AG04450 (cell line): Measurements from ENCODE around the gene PSKH1. TPM values are rescaled to one million over a fixed set of nuclear protein-coding genes. Genes with fewer than 3 reads are reported as not detected.

ENCODE experiments used
- CTCF ChIA-PET: fragments of 300-600, 350-600 bp; formaldehyde crosslinking; extraction: SDS; loops from one replicate; lab custom pipeline; 2022; ENCODE audit warnings: antibody characterized with exemption, inconsistent platforms; lab: Charles Lee
- POLR2A ChIA-PET: fragments of 350-600 bp; formaldehyde crosslinking; extraction: SDS; loops from one replicate; lab custom pipeline; 2021; ENCODE audit warnings: antibody characterized with exemption, inconsistent platforms; lab: Yijun Ruan, JAX
- DNase-seq: peaks from one replicate; pipeline ENCODE4 v3.0.0-alpha.2; 2011; ENCODE audit warnings: low read depth, low spot score
- H3K27ac ChIP-seq: one replicate; pipeline ENCODE4 v1.5.1; 2012; ENCODE audit warnings: low read depth, low read length, control low read depth
- H3K27me3 ChIP-seq: one replicate; pipeline ENCODE4 v1.6.0; 2012; ENCODE audit warnings: low read length; ENCODE audit not compliant: control insufficient read depth, insufficient read depth
- H3K4me3 ChIP-seq: 2 replicates; pipeline ENCODE4 v1.5.1; 2011; ENCODE audit warnings: mild to moderate bottlenecking, low read depth, low read length, control low read depth
- H3K9me3 ChIP-seq: 2 replicates; pipeline ENCODE4 v1.5.1; 2012; ENCODE audit warnings: low read length; ENCODE audit not compliant: control insufficient read depth, insufficient read depth
- CTCF ChIP-seq: IDR thresholded peaks from 2 replicates; pipeline ENCODE4 v1.5.1; 2011; ENCODE audit warnings: low read depth, low read length, control low read depth, inconsistent platforms
- polyA plus RNA-seq: library from polyadenylated mRNA; depleted of rRNA; stranded (reverse); fragments of >200 nt; gene quantifications from 2 replicates; pipeline ENCODE4 v1.2.3, GENCODE V29; 2011

Gene PSKH1
- polyA plus RNA-seq, 1 experiment, result 18.2 TPM

DNA sequence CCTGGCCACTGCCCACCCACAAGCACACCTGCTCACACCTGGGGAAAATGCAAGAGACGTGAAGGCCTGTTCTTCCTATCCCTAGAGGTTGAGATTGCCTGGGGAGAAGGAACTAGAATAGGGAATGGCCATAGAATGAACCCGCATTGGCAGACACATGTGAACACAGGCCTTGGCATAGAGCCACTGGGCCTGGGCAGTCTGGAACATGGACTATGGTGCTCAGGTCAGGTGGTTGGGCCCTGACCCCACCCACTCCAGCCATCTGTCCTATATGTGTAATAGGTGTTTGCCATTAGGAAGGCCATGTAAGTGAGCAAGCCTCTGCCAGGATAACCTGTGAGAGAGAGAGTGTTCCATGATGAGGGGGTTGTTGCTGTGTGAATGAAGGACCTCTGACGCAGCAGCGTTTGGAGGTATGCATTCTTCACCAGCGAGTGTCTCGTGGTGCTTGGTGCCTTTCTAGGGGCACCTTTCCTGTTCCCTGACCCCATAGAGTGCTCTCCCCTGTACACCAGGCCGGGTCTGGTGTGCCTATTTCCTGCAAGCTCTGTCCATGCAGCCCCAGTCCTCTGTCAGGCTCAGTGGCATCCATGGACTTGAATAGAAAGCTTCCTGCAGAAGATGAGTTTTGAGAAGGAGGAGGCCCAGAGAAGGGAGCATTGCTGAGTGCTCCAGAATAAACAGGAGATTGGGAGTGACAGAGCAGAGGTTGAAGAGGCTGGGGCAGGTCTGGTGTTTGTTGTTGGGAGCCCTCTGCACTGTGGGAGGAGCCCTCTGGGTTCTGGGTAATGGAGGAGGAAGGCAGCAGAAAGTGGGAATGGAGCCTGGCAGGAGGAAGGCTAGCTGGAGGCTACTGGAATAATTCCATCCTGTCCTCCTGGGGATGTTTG, 23.0 kb downstream of the PSKH1 start:
- no peak for DNase-seq
- no peak overlapping the region for H3K4me3 ChIP-seq
- no peak overlapping the region for H3K27ac ChIP-seq
- no peaks in the 10 kb centered on the region for H3K27me3 ChIP-seq
- ChIA-PET CTCF (no interaction called here), POLR2A (no interaction called here)
- TF ChIP-seq CTCF, result no peak
- H3K9me3 ChIP-seq, result no peaks in the 10 kb centered on the region

- Histone ChIP-seq H3K4me3 (no peak overlapping the region), H3K9me3 (no peaks in the 10 kb centered on the region), H3K27me3 (no peaks in the 10 kb centered on the region), H3K27ac (peak overlapping the region; percentile 52)
- TF ChIP-seq CTCF, result no peak
- POLR2A ChIA-PET, result interaction anchor here (0.6 to 1.5 kb wide), 2 partner anchors 33 to 111 kb away, joined by 3 read pairs; partner anchors contain the start of genes NRN1L, RANBP10 and TSNAXIP1
- CTCF ChIA-PET, result interaction anchor here (1.5 kb wide), 1 partner anchor 101 kb away, joined by 8 read pairs; no protein-coding TSS in a partner anchor
- DNase-seq, result no peak
These were observed 24.2 kb downstream of the PSKH1 start for GRCh38 chr16:67917140-67917851.

- Histone ChIP-seq H3K9me3 (no peaks in the 10 kb centered on the region), H3K27ac (peak overlapping the region; percentile 52), H3K4me3 (no peak overlapping the region), H3K27me3 (no peaks in the 10 kb centered on the region)
- TF ChIP-seq CTCF, result no peak
- POLR2A ChIA-PET, result interaction anchor here (0.6 to 1.5 kb wide), 2 partner anchors 33 to 111 kb away, joined by 3 read pairs; partner anchors contain the start of genes NRN1L, RANBP10 and TSNAXIP1
- DNase-seq, result no peak
- CTCF ChIA-PET, result interaction anchor here (1.5 kb wide), 1 partner anchor 101 kb away, joined by 8 read pairs; no protein-coding TSS in a partner anchor
These were observed 24.8 kb downstream of the PSKH1 start for GRCh38 chr16:67917852-67918236.

DNA sequence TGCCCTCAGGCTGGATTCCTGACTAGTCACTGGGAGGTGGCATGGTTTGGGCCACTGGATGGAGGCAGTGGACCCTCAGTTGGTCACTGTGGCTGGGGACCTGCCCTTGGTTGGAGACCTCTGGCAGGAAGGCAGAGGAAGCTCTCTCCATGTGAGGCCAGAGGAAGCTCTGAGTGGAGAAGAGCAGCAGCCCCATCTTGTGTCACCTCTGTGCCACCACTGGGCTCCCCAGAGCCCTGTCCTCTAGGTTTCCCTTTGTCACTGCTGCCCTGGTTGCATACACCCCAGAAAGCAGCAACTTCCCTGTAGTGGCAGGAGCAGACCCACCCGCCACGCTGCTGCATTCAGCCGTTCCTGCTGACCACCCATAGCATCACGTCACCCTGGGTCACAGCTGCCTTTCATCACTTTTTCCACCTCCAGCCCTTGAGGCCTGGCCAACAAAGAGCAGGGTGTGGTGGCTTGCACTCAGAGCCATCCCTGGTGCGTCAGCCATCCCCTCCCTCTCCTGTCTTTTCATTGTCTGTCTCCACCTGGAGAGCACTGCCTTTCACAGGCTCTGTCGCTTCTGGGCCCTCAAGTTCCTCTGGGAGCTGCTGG, 26.7 kb downstream of the PSKH1 start:
- POLR2A ChIA-PET, result no interaction called here
- TF ChIP-seq CTCF, result no peak
- H3K27ac ChIP-seq, result no peak overlapping the region

More for the DNA sequence above, 26.7 kb downstream of the PSKH1 start:
- Histone ChIP-seq H3K4me3 (no peak overlapping the region), H3K27me3 (no peaks in the 10 kb centered on the region), H3K9me3 (no peaks in the 10 kb centered on the region)
- CTCF ChIA-PET, result interaction anchor here (1.2 kb wide), 1 partner anchor 36 kb away, joined by 3 read pairs; the partner anchor contains the start of gene NRN1L
- no peak for DNase-seq
